ENCODE results near the gene OAT. TPM values are rescaled to one million over a fixed set of nuclear protein-coding genes. Genes with fewer than 3 reads are reported as not detected.

Gene OAT
- total RNA-seq, 3 donors from 2014 or later: 46.7 to 120 (median 69.6) TPM

GRCh38 chr10:124458889-124459288 lies 40.2 kb upstream of the OAT start:
- no peak for DNase-seq
- Histone ChIP-seq H3K9me3 (no peaks in the 10 kb centered on the region), H3K36me3 (ENCODE audit: low read depth) (no peaks in the 10 kb centered on the region), H3K4me1 (ENCODE audit: low read depth) (peaks cover 3% of the 10 kb centered on the region), H3K4me3 (no peak overlapping the region)
- no peak for ATAC-seq
- intact Hi-C loops (cut with DNase I, micrococcal nuclease): no loop called here
- TF ChIP-seq CTCF (IDR thresholded peaks at IDR 0.05): no peak

GRCh38 chr10:124458473-124458872 lies 39.8 kb upstream of the OAT start:
- intact Hi-C loops (cut with DNase I, micrococcal nuclease): no loop called here
- peaks cover 3% of the 10 kb centered on the region for H3K4me1 ChIP-seq (ENCODE audit: low read depth)
- no peaks in the 10 kb centered on the region for H3K9me3 ChIP-seq
- TF ChIP-seq CTCF (IDR thresholded peaks at IDR 0.05): no peak
- no peak overlapping the region for H3K4me3 ChIP-seq
- ATAC-seq: no peak
- no peaks in the 10 kb centered on the region for H3K36me3 ChIP-seq (ENCODE audit: low read depth)
- DNase-seq: no peak

- no peak for TF ChIP-seq CTCF (IDR thresholded peaks at IDR 0.05)
- Histone ChIP-seq H3K4me3 (no peak overlapping the region), H3K36me3 (ENCODE audit: low read depth) (no peaks in the 10 kb centered on the region), H3K9me3 (no peaks in the 10 kb centered on the region), H3K4me1 (ENCODE audit: low read depth) (no peaks in the 10 kb centered on the region)
- no peak for ATAC-seq
- no peak for DNase-seq
- intact Hi-C loops (cut with DNase I, micrococcal nuclease): no loop called here
Measured at GRCh38 chr10:124455441-124455840, 36.7 kb upstream of the OAT start.

GRCh38 chr10:124453960-124454610 lies 35.4 kb upstream of the OAT start:
- Histone ChIP-seq H3K9me3 (no peaks in the 10 kb centered on the region), H3K4me3 (no peak overlapping the region), H3K36me3 (ENCODE audit: low read depth) (no peaks in the 10 kb centered on the region), H3K4me1 (ENCODE audit: low read depth) (peaks cover 7% of the 10 kb centered on the region)
- no peak for TF ChIP-seq CTCF (IDR thresholded peaks at IDR 0.05)
- ATAC-seq: no peak
- no peak for DNase-seq
- intact Hi-C loops (cut with DNase I, micrococcal nuclease): no loop called here

DNA sequence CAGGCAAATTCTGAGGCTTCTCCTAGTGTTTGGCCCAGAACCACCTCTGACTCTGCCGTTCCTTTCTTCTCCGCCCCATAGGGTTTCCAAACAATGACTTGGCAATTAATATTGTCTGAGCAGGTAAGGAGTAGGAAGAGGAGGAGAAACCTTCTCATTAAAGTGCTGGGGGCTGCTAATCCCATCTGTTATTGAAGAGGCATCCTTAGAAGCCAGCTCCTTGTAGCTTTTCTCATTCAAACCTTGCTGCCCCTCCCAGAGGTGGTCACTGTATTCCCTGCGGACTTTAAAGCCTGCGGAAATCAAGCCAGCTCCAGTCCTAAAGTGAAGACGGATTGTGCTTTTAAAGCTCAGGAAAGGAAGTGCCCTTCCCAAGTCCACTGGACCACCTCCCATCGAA lies 32.6 kb upstream of the OAT start:
- no peaks in the 10 kb centered on the region for H3K9me3 ChIP-seq
- H3K4me1 ChIP-seq (ENCODE audit: low read depth): peaks cover 9% of the 10 kb centered on the region
- DNase-seq (no peak), ATAC-seq (no peak)
- TF ChIP-seq CTCF (IDR thresholded peaks at IDR 0.05): no peak
- intact Hi-C loops (cut with DNase I, micrococcal nuclease): no loop called here
- no peaks in the 10 kb centered on the region for H3K36me3 ChIP-seq (ENCODE audit: low read depth)
- H3K4me3 ChIP-seq: no peak overlapping the region

- peaks cover 9% of the 10 kb centered on the region for H3K4me1 ChIP-seq (ENCODE audit: low read depth)
- no peak for ATAC-seq
- H3K4me3 ChIP-seq: no peak overlapping the region
- TF ChIP-seq CTCF (IDR thresholded peaks at IDR 0.05): no peak
- H3K9me3 ChIP-seq: no peaks in the 10 kb centered on the region
- H3K36me3 ChIP-seq (ENCODE audit: low read depth): no peaks in the 10 kb centered on the region
- no peak for DNase-seq
- intact Hi-C loops (cut with DNase I, micrococcal nuclease): no loop called here
Measured at GRCh38 chr10:124450783-124451057, 32.0 kb upstream of the OAT start.

All from mucosa of descending colon (tissue), 3 donors.